ENCODE results near the gene EMILIN3.
"Not testable (repeated sequence)": the region's sequence is repeated elsewhere in the genome, so short reads cannot be mapped to it uniquely, and the experiment has no call there.

DNA sequence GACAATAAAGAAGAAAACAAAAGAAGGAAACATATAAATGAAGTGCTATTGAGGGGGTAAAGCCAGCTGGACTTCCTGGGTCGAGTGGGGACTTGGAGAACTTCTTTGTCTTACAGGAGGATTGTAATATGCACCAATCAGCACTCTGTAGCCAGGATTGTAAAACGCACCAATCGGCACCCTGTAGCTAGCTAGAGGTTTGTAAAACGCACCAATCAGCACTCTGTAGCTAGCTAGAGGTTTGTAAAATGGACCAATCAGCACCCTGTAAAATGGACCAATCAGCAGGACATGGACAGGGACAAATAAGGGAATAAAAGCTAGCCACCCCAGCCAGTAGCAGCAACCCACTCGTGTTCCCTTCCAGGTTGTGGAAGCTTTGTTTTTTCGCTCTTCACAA, 54.6 kb downstream of the EMILIN3 start:
- TF ChIP-seq, protein P1, sequence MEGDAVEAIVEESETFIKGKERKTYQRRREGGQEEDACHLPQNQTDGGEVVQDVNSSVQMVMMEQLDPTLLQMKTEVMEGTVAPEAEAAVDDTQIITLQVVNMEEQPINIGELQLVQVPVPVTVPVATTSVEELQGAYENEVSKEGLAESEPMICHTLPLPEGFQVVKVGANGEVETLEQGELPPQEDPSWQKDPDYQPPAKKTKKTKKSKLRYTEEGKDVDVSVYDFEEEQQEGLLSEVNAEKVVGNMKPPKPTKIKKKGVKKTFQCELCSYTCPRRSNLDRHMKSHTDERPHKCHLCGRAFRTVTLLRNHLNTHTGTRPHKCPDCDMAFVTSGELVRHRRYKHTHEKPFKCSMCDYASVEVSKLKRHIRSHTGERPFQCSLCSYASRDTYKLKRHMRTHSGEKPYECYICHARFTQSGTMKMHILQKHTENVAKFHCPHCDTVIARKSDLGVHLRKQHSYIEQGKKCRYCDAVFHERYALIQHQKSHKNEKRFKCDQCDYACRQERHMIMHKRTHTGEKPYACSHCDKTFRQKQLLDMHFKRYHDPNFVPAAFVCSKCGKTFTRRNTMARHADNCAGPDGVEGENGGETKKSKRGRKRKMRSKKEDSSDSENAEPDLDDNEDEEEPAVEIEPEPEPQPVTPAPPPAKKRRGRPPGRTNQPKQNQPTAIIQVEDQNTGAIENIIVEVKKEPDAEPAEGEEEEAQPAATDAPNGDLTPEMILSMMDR (IDR thresholded peaks at IDR 0.05 in 8 of 11, conservative IDR thresholded peaks at IDR 0.05 in 3 of 11): not testable (repeated sequence)
- TF ChIP-seq POLR2A, POLR2AphosphoS5 (IDR thresholded peaks at IDR 0.05): not testable (repeated sequence)
